ENCODE results near the gene ASCC2.

The ASCC2 gene

DNA sequence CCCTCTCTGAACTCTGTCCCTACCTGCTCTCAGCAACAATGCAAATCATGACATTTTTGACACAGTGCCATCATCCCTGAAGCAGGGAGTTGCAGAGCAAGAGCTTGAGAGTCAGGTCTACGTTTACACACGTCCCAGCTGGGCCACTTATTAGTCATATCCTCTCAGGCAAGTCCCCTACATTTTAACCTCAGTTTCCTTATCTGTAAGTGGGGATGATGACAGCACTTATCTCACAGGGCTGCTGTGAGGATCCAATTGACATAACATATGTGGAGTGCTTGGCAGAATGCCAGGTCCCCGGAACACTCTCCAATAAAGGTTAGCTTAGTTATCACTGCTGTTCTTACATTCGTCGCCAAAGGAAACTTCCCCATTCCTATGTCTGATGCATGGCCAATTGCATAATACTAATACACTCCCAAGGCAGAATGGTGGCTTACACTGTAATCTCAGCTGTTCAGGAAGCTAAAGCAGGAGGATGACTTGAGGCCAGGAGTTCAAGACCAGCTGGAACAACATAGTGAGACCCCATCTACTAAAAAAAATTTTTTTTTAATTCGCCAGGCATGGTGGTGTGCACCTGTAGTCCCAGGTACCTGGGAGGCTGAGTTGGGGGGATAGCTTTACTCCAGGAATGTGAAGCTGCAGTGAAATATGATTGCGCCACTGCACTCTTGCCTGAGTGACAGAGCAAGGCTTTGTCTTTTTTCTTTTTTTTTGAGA, 16.6 kb downstream of the ASCC2 start:
- TF ChIP-seq, protein P1, sequence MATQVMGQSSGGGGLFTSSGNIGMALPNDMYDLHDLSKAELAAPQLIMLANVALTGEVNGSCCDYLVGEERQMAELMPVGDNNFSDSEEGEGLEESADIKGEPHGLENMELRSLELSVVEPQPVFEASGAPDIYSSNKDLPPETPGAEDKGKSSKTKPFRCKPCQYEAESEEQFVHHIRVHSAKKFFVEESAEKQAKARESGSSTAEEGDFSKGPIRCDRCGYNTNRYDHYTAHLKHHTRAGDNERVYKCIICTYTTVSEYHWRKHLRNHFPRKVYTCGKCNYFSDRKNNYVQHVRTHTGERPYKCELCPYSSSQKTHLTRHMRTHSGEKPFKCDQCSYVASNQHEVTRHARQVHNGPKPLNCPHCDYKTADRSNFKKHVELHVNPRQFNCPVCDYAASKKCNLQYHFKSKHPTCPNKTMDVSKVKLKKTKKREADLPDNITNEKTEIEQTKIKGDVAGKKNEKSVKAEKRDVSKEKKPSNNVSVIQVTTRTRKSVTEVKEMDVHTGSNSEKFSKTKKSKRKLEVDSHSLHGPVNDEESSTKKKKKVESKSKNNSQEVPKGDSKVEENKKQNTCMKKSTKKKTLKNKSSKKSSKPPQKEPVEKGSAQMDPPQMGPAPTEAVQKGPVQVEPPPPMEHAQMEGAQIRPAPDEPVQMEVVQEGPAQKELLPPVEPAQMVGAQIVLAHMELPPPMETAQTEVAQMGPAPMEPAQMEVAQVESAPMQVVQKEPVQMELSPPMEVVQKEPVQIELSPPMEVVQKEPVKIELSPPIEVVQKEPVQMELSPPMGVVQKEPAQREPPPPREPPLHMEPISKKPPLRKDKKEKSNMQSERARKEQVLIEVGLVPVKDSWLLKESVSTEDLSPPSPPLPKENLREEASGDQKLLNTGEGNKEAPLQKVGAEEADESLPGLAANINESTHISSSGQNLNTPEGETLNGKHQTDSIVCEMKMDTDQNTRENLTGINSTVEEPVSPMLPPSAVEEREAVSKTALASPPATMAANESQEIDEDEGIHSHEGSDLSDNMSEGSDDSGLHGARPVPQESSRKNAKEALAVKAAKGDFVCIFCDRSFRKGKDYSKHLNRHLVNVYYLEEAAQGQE (IDR thresholded peaks at IDR 0.05; ENCODE audit: insufficient read depth in 1 of 2, low read depth in 2 of 2, low read length in 2 of 2) = peak in 1 of 2 experiments; percentile 26; a peak in 1 of 4 replicates
- no peak for TF ChIP-seq POLR2AphosphoS5 (IDR thresholded peaks at IDR 0.05; ENCODE audit: low read depth, low read length)
- TF ChIP-seq FOXP2 (optimal IDR thresholded peaks at IDR 0.05; ENCODE audit: borderline replicate concordance, extremely low read depth, extremely low read length, insufficient read depth) = no peak
- TF ChIP-seq TAF1 (IDR thresholded peaks at IDR 0.05; ENCODE audit: borderline replicate concordance, insufficient read depth, low read length) = peak; percentile 20; the same call in 1 of the 2 replicates
- TF ChIP-seq SIN3A (IDR thresholded peaks at IDR 0.05; ENCODE audit: borderline replicate concordance, insufficient read depth, low read length) = peak; percentile 79; the same call in 1 of the 2 replicates

DNA sequence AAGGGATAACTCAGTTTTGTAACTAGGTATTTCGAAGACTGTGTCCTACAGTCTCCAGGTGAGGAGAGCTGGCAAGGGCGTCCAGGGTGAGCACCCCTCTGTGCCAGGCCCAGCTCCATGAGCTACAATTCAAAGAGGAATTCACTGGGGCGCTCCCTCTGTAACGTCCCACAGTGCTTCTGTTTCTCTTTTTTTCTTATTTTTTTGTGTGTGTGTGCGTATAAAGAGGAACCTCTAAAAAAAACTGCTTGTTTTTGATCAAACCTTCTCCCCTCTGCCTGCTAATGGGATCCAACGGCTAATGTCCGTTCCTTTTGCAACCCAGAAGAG, 17.1 kb downstream of the ASCC2 start:
- TF ChIP-seq POLR2AphosphoS5 (IDR thresholded peaks at IDR 0.05; ENCODE audit: low read depth, low read length) (no peak), SIN3A (IDR thresholded peaks at IDR 0.05; ENCODE audit: borderline replicate concordance, insufficient read depth, low read length) (no peak), TAF1 (IDR thresholded peaks at IDR 0.05; ENCODE audit: borderline replicate concordance, insufficient read depth, low read length) (no peak)

DNA sequence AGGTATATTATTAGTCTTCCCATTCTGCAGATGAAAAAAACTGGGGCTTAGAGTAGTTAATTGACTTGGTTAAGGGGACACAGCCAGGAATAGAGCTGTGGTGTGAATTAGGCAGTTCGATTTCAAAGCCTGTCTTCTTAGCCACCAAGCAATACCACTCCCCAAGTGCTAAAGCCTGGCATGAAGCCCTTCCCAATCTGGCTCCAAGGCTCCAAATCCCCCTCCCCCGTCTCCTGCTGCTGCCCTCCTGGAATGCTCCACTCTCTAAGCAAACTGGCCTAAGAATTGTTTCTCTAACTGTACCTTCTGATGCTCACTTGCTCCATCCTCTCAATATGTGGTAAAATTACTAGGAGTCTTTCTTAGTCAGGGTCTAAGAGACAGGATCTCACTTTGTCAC, 18.6 kb downstream of the ASCC2 start:
- TF ChIP-seq, protein P1 (IDR thresholded peaks at IDR 0.05; ENCODE audit: insufficient read depth in 1 of 2, low read depth in 2 of 2, low read length in 2 of 2) = no peak
- TF ChIP-seq TAF1 (IDR thresholded peaks at IDR 0.05; ENCODE audit: borderline replicate concordance, insufficient read depth, low read length) = no peak
- no peak for TF ChIP-seq POLR2AphosphoS5 (IDR thresholded peaks at IDR 0.05; ENCODE audit: low read depth, low read length)
- no peak for TF ChIP-seq FOXP2 (optimal IDR thresholded peaks at IDR 0.05; ENCODE audit: borderline replicate concordance, extremely low read depth, extremely low read length, insufficient read depth)

DNA sequence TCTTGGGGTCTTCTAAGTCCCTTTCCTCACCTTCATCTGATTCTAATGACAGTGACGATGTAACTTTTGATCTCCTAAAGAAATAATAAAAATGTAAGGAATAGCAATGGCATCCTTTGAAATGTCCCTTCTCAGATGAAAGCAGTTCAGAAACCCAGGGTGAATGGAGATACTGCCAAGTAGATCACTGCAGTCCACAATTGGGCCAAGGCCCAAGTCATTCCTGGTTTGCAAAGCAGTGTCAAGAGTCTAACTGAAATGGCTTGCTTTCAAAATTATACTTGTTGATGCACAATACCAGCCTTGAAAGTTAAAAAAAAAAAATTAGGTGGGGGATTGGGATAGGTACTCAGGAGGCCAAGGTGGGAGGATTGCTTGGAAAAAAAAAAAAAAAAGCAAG, 20.4 kb downstream of the ASCC2 start:
- TF ChIP-seq FOXP2 (optimal IDR thresholded peaks at IDR 0.05; ENCODE audit: borderline replicate concordance, extremely low read depth, extremely low read length, insufficient read depth) = no peak
- TF ChIP-seq SIN3A (IDR thresholded peaks at IDR 0.05; ENCODE audit: borderline replicate concordance, insufficient read depth, low read length) = no peak
- no peak for TF ChIP-seq POLR2AphosphoS5 (IDR thresholded peaks at IDR 0.05; ENCODE audit: low read depth, low read length)
- TF ChIP-seq, protein P1 (IDR thresholded peaks at IDR 0.05; ENCODE audit: insufficient read depth in 1 of 2, low read depth in 2 of 2, low read length in 2 of 2) = no peak
- TF ChIP-seq TAF1 (IDR thresholded peaks at IDR 0.05; ENCODE audit: borderline replicate concordance, insufficient read depth, low read length) = no peak

DNA sequence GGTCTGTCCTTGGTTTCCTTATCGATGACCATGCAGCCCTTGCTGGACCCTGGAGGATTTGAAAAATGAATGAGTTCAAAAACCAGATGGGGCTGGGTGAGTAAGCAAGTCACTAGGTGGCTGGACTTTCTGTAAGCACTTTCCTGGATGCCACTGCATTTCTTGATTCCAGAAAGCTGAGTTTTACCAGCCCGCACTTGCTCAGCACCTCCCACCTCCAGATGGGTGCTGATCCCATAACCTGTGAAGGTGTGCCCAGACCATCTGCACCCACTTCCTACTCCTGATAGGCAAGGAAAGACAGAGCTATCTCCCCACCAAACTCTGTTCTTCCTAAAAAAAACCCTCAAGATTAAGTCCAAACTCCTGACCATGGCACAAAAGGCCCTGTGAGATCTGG, 21.1 kb downstream of the ASCC2 start:
- TF ChIP-seq TAF1 (IDR thresholded peaks at IDR 0.05; ENCODE audit: borderline replicate concordance, insufficient read depth, low read length) (no peak), FOXP2 (optimal IDR thresholded peaks at IDR 0.05; ENCODE audit: borderline replicate concordance, extremely low read depth, extremely low read length, insufficient read depth) (no peak), POLR2AphosphoS5 (IDR thresholded peaks at IDR 0.05; ENCODE audit: low read depth, low read length) (no peak), SIN3A (IDR thresholded peaks at IDR 0.05; ENCODE audit: borderline replicate concordance, insufficient read depth, low read length) (no peak)
- TF ChIP-seq, protein P1 (IDR thresholded peaks at IDR 0.05; ENCODE audit: insufficient read depth in 1 of 2, low read depth in 2 of 2, low read length in 2 of 2) = no peak

Data from PFSK-1 (cell line).